CD4-positive, alpha-beta T cell treated with Interleukin-4 for 4 hours (primary cell): ENCODE data around the gene RPL10A.
"Not testable (repeated sequence)": the region's sequence is repeated elsewhere in the genome, so short reads cannot be mapped to it uniquely, and the experiment has no call there.

ENCODE experiments used
- DNase-seq: peaks from one replicate; pipeline ENCODE4 v3.0.0-alpha.2; 2020

Gene RPL10A

GRCh38 chr6:35468181-35468979, at the start of gene RPL10A:
Gene RPL10A, plus strand, starts transcription at chr6:35468401. Its CDS starts 34 bp downstream, at chr6:35468435.
- peak; percentile 98 for DNase-seq

- DNase-seq, result no peak
These were observed 48.8 kb upstream of the RPL10A start for GRCh38 chr6:35419417-35419816.

GRCh38 chr6:35419961-35420360, 48.2 kb upstream of the RPL10A start:
- no peak for DNase-seq

- no peak for DNase-seq
These were observed 42.9 kb upstream of the RPL10A start for GRCh38 chr6:35425284-35425683.

- no peak for DNase-seq
These were observed 42.1 kb upstream of the RPL10A start for GRCh38 chr6:35426074-35426473.

GRCh38 chr6:35427435-35427834, 40.8 kb upstream of the RPL10A start:
- no peak for DNase-seq

- DNase-seq, result no peak
These were observed 40.3 kb upstream of the RPL10A start for GRCh38 chr6:35427851-35428321.

GRCh38 chr6:35428421-35429149, 39.6 kb upstream of the RPL10A start:
- DNase-seq, result no peak

- no peak for DNase-seq
These were observed 38.7 kb upstream of the RPL10A start for GRCh38 chr6:35429463-35429862.

- no peak for DNase-seq
These were observed 35.9 kb upstream of the RPL10A start for GRCh38 chr6:35432291-35432690.

GRCh38 chr6:35432702-35433101, 35.5 kb upstream of the RPL10A start:
- DNase-seq, result not testable (repeated sequence)

GRCh38 chr6:35435074-35435837, 32.9 kb upstream of the RPL10A start:
- DNase-seq, result no peak

GRCh38 chr6:35436071-35436857, 31.9 kb upstream of the RPL10A start:
- DNase-seq, result no peak

- DNase-seq, result not testable (repeated sequence)
These were observed 29.7 kb upstream of the RPL10A start for GRCh38 chr6:35438378-35439065.

- no peak for DNase-seq
These were observed 28.9 kb upstream of the RPL10A start for GRCh38 chr6:35439308-35439707.

- DNase-seq, result no peak
These were observed 27.0 kb upstream of the RPL10A start for GRCh38 chr6:35441205-35441604.

- DNase-seq, result no peak
These were observed 26.6 kb upstream of the RPL10A start for GRCh38 chr6:35441642-35442041.

- no peak for DNase-seq
These were observed 25.5 kb upstream of the RPL10A start for GRCh38 chr6:35442693-35443092.

GRCh38 chr6:35443341-35444030, 24.7 kb upstream of the RPL10A start:
- no peak for DNase-seq

GRCh38 chr6:35445691-35446090, 22.5 kb upstream of the RPL10A start:
- no peak for DNase-seq

- no peak for DNase-seq
These were observed 20.0 kb upstream of the RPL10A start for GRCh38 chr6:35448191-35448590.
